GM21447 (cell line): Measurements from ENCODE around the gene IFNL1.
"Not testable (repeated sequence)": the region's sequence is repeated elsewhere in the genome, so short reads cannot be mapped to it uniquely, and the experiment has no call there.

Experiments used
- ATAC-seq: cut with Tn5 transposase; IDR thresholded peaks from one replicate; pipeline ENCODE4 v1.9.1; 2021; ENCODE audit not compliant: unreplicated experiment

Gene IFNL1

GRCh38 chr19:39308531-39309304 lies 12.5 kb downstream of the IFNL1 start:
- no peak for ATAC-seq

GRCh38 chr19:39309305-39309670 lies 13.1 kb downstream of the IFNL1 start:
- not testable (repeated sequence) for ATAC-seq

GRCh38 chr19:39310558-39311311 lies 14.5 kb downstream of the IFNL1 start:
- ATAC-seq: no peak

- ATAC-seq: no peak
Observed at GRCh38 chr19:39314016-39314728, 18.0 kb downstream of the IFNL1 start.

GRCh38 chr19:39315933-39316332 lies 19.7 kb downstream of the IFNL1 start:
- no peak for ATAC-seq

GRCh38 chr19:39316627-39317321 lies 20.6 kb downstream of the IFNL1 start:
- no peak for ATAC-seq

GRCh38 chr19:39317476-39317875 lies 21.3 kb downstream of the IFNL1 start:
- no peak for ATAC-seq

GRCh38 chr19:39318071-39318470 lies 21.9 kb downstream of the IFNL1 start:
- ATAC-seq: no peak

GRCh38 chr19:39318690-39319089 lies 22.5 kb downstream of the IFNL1 start:
- ATAC-seq: no peak

- ATAC-seq: no peak
Observed at GRCh38 chr19:39319098-39319891, 23.1 kb downstream of the IFNL1 start.

GRCh38 chr19:39319892-39320248 lies 23.7 kb downstream of the IFNL1 start:
- no peak for ATAC-seq

- no peak for ATAC-seq
Observed at GRCh38 chr19:39321117-39321831, 25.1 kb downstream of the IFNL1 start.

- ATAC-seq: no peak
Observed at GRCh38 chr19:39321832-39322176, 25.6 kb downstream of the IFNL1 start.

GRCh38 chr19:39324242-39324842 lies 28.1 kb downstream of the IFNL1 start:
- ATAC-seq: no peak

GRCh38 chr19:39325778-39326665 lies 29.8 kb downstream of the IFNL1 start:
- ATAC-seq: no peak

- ATAC-seq: no peak
Observed at GRCh38 chr19:39327363-39328045, 31.3 kb downstream of the IFNL1 start.

- ATAC-seq: no peak
Observed at GRCh38 chr19:39328046-39328705, 32.0 kb downstream of the IFNL1 start.
